HEK293 (cell line): Measurements from ENCODE around the gene SCN5A.

Experiments used
- CTCF ChIA-PET: fragments of 350-600 bp; formaldehyde crosslinking; extraction: SDS; loops from one replicate; lab custom pipeline; 2021; ENCODE audit warnings: antibody characterized with exemption; lab: Yijun Ruan, JAX
- POLR2A ChIA-PET: fragments of 300-600 bp; formaldehyde crosslinking; extraction: SDS; loops from one replicate; lab custom pipeline; 2020; ENCODE audit warnings: antibody characterized with exemption, inconsistent platforms; lab: Yijun Ruan, JAX
- H3K27ac ChIP-seq: fragments of 200-500 bp; sonication (Bioruptor generic); 2 replicates; pipeline ENCODE4 v1.5.1; 2014; ENCODE audit warnings: low read depth, low read length, control low read depth, inconsistent platforms; ENCODE audit errors: extremely low read depth
- H3K36me3 ChIP-seq, 2 experiments: fragments of 200-500 bp in 1 of 2; sonication (Bioruptor generic) in 1 of 2; 1 replicate in 1 of 2; 2 replicates in 1 of 2; pipeline ENCODE4 v1.5.1; 2014 to 2017; ENCODE audit warnings: inconsistent platforms in 2 of 2, low read length in 2 of 2; ENCODE audit not compliant: control insufficient read depth in 2 of 2, insufficient read depth in 1 of 2
- H3K4me1 ChIP-seq: fragments of 200-500 bp; sonication (Bioruptor generic); 2 replicates; pipeline ENCODE4 v1.5.1; 2014; ENCODE audit warnings: mild to moderate bottlenecking, low read length, inconsistent platforms; ENCODE audit not compliant: control insufficient read depth, insufficient read depth
- H3K4me3 ChIP-seq: 2 replicates; pipeline ENCODE4 v1.5.1; 2011; ENCODE audit warnings: low read depth, mild to moderate bottlenecking, control low read depth, low read length, moderate library complexity
- H3K9me3 ChIP-seq: fragments of 200-500 bp; sonication (Bioruptor generic); 2 replicates; pipeline ENCODE4 v1.5.1; 2014; ENCODE audit warnings: low read depth, low read length, inconsistent platforms; ENCODE audit not compliant: control insufficient read depth, insufficient read depth
- HOXD13 ChIP-seq: sonication (generic); formaldehyde crosslinking; IDR thresholded peaks from 2 replicates; pipeline ENCODE4 v1.8.0; 2022; ENCODE audit warnings: missing genetic modification reagents, borderline replicate concordance
- MZF1 ChIP-seq: fragments of 450-650 bp; formaldehyde crosslinking; IDR thresholded peaks from 2 replicates; pipeline ENCODE4 v1.5.1; 2017; ENCODE audit warnings: missing biosample characterization, missing genetic modification characterization, borderline replicate concordance
- OVOL3 ChIP-seq: fragments of 450-650 bp; formaldehyde crosslinking; IDR thresholded peaks from 2 replicates; pipeline ENCODE4 v1.5.1; 2016; ENCODE audit warnings: missing biosample characterization, missing genetic modification characterization
- PRDM2 ChIP-seq: fragments of 450-650 bp; formaldehyde crosslinking; IDR thresholded peaks from 2 replicates; pipeline ENCODE4 v1.5.1; 2016; ENCODE audit warnings: missing biosample characterization, missing genetic modification characterization, borderline replicate concordance
- ZIC2 ChIP-seq: fragments of 450-650 bp; formaldehyde crosslinking; IDR thresholded peaks from 2 replicates; pipeline ENCODE4 v1.5.1; 2016; ENCODE audit warnings: missing biosample characterization, missing genetic modification characterization
- ZNF114 ChIP-seq: fragments of 450-650 bp; formaldehyde crosslinking; IDR thresholded peaks from 2 replicates; pipeline ENCODE4 v1.5.0; 2017; ENCODE audit warnings: missing biosample characterization, missing genetic modification characterization
- ZNF202 ChIP-seq: fragments of 450-650 bp; formaldehyde crosslinking; IDR thresholded peaks from 2 replicates; pipeline ENCODE4 v1.5.1; 2016; ENCODE audit warnings: missing biosample characterization, missing genetic modification characterization, borderline replicate concordance
- ZNF24 ChIP-seq: fragments of 450-650 bp; formaldehyde crosslinking; IDR thresholded peaks from 2 replicates; pipeline ENCODE4 v1.5.1; 2016; ENCODE audit warnings: missing biosample characterization, missing genetic modification characterization
- ZNF391 ChIP-seq: fragments of 450-650 bp; formaldehyde crosslinking; IDR thresholded peaks from 2 replicates; pipeline ENCODE4 v1.5.1; 2016; ENCODE audit warnings: low read depth, missing biosample characterization, missing genetic modification characterization, borderline replicate concordance
- ZNF48 ChIP-seq: fragments of 450-650 bp; formaldehyde crosslinking; IDR thresholded peaks from 2 replicates; pipeline ENCODE4 v1.5.1; 2016; ENCODE audit warnings: missing biosample characterization, missing genetic modification characterization
- ZNF626 ChIP-seq: fragments of 450-650 bp; sonication (Bioruptor Pico); formaldehyde crosslinking; IDR thresholded peaks from 2 replicates; pipeline ENCODE4 v1.5.1; 2018; ENCODE audit warnings: missing biosample characterization, missing genetic modification characterization, inconsistent platforms
- ZNF792 ChIP-seq: fragments of 450-650 bp; formaldehyde crosslinking; IDR thresholded peaks from 2 replicates; pipeline ENCODE4 v1.5.1; 2016; ENCODE audit warnings: missing biosample characterization, missing genetic modification characterization
- TF ChIP-seq, protein P1 (sequence below): fragments of 450-650 bp; formaldehyde crosslinking; IDR thresholded peaks from 2 replicates; pipeline ENCODE4 v1.5.1; 2016; ENCODE audit warnings: missing biosample characterization, missing genetic modification characterization, low read depth

SCN5A gene

DNA sequence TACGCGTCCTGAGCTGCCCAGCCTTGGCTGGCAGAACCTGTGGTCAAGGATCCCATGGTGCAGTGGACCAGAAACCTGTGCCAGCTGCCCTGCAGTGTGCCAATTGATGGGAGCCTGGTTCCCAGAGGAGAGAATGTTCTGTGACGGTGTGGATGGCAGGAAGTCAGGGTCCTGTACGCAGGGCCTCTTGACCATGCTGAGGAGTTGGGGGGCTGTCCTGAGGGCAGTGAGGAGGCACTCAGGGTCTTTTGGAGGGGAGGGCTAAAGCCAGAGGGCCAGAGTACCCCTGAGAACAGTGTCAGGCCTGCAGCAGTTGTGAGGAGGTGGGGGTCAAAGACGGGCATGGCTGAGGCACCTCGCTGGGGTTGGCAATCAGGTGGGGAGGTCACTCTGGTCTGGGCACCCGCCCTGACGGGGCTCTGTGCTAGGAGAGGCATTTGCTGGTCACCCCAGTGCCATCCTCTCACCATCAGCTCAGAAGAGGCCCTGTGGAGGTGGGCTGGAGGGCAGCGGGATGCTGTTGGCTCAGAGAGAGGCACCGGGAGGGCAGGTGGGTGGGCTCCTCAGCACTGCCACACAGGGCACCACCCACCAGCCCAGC, 61.0 kb downstream of the SCN5A start:
- CTCF ChIA-PET: no interaction called here
- POLR2A ChIA-PET: no interaction called here
- Histone ChIP-seq H3K4me3 (no peak overlapping the region), H3K4me1 (no peaks in the 10 kb centered on the region), H3K27ac (no peak overlapping the region), H3K9me3 (no peaks in the 10 kb centered on the region), H3K36me3 (no peaks in the 10 kb centered on the region)
- TF ChIP-seq ZNF792 (tag by site-specific recombination) (no peak), PRDM2 (tag by site-specific recombination) (no peak), HOXD13 (CRISPR knock-in tag) (no peak), ZNF391 (tag by site-specific recombination) (no peak), ZNF202 (tag by site-specific recombination) (no peak), OVOL3 (no peak), ZNF626 (tag by site-specific recombination) (no peak), ZNF24 (tag by site-specific recombination) (no peak)
- TF ChIP-seq, protein P1, sequence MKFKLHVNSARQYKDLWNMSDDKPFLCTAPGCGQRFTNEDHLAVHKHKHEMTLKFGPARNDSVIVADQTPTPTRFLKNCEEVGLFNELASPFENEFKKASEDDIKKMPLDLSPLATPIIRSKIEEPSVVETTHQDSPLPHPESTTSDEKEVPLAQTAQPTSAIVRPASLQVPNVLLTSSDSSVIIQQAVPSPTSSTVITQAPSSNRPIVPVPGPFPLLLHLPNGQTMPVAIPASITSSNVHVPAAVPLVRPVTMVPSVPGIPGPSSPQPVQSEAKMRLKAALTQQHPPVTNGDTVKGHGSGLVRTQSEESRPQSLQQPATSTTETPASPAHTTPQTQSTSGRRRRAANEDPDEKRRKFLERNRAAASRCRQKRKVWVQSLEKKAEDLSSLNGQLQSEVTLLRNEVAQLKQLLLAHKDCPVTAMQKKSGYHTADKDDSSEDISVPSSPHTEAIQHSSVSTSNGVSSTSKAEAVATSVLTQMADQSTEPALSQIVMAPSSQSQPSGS (tag by site-specific recombination): no peak
- TF ChIP-seq, all 188 proteins: peak for 0

- CTCF ChIA-PET: interaction anchor here (0.6 kb wide), 1 partner anchor 76 kb away, joined by 3 read pairs; no protein-coding TSS in a partner anchor
- TF ChIP-seq ZIC2 (tag by site-specific recombination) (peak; percentile 82), MZF1 (tag by site-specific recombination) (no peak), ZNF114 (tag by site-specific recombination) (no peak), ZNF48 (tag by site-specific recombination) (no peak)
- TF ChIP-seq, all 188 proteins: peak for 1
- Histone ChIP-seq H3K27ac (no peak overlapping the region), H3K4me1 (no peaks in the 10 kb centered on the region), H3K9me3 (no peaks in the 10 kb centered on the region), H3K36me3 (no peaks in the 10 kb centered on the region), H3K4me3 (no peak overlapping the region)
- POLR2A ChIA-PET: no interaction called here
Observed at GRCh38 chr3:38587548-38588131, 61.8 kb downstream of the SCN5A start.
